ENCODE data around the gene ENTR1. TPM values are rescaled to one million over a fixed set of nuclear protein-coding genes. Genes with fewer than 3 reads are reported as not detected.

Gene ENTR1
- total RNA-seq, 1 donor from 2014 or later, result 77.9 TPM

GRCh38 chr9:136361047-136361753 lies 49.2 kb downstream of the ENTR1 start:
- Mint-ChIP-seq H3K4me1 (ENCODE audit: unreplicated experiment) (peaks cover 6% of the 10 kb centered on the region), H3K27me3 (no peaks in the 10 kb centered on the region), H3K27ac (no peak overlapping the region), H3K36me3 (no peaks in the 10 kb centered on the region), H3K4me3 (no peak overlapping the region), H3K9me3 (no peaks in the 10 kb centered on the region)
- DNase-seq (ENCODE audit: extremely low spot score, unreplicated experiment), result no peak
- TF ChIP-seq, protein P1, sequence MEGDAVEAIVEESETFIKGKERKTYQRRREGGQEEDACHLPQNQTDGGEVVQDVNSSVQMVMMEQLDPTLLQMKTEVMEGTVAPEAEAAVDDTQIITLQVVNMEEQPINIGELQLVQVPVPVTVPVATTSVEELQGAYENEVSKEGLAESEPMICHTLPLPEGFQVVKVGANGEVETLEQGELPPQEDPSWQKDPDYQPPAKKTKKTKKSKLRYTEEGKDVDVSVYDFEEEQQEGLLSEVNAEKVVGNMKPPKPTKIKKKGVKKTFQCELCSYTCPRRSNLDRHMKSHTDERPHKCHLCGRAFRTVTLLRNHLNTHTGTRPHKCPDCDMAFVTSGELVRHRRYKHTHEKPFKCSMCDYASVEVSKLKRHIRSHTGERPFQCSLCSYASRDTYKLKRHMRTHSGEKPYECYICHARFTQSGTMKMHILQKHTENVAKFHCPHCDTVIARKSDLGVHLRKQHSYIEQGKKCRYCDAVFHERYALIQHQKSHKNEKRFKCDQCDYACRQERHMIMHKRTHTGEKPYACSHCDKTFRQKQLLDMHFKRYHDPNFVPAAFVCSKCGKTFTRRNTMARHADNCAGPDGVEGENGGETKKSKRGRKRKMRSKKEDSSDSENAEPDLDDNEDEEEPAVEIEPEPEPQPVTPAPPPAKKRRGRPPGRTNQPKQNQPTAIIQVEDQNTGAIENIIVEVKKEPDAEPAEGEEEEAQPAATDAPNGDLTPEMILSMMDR (conservative IDR thresholded peaks at IDR 0.05), result no peak

DNA sequence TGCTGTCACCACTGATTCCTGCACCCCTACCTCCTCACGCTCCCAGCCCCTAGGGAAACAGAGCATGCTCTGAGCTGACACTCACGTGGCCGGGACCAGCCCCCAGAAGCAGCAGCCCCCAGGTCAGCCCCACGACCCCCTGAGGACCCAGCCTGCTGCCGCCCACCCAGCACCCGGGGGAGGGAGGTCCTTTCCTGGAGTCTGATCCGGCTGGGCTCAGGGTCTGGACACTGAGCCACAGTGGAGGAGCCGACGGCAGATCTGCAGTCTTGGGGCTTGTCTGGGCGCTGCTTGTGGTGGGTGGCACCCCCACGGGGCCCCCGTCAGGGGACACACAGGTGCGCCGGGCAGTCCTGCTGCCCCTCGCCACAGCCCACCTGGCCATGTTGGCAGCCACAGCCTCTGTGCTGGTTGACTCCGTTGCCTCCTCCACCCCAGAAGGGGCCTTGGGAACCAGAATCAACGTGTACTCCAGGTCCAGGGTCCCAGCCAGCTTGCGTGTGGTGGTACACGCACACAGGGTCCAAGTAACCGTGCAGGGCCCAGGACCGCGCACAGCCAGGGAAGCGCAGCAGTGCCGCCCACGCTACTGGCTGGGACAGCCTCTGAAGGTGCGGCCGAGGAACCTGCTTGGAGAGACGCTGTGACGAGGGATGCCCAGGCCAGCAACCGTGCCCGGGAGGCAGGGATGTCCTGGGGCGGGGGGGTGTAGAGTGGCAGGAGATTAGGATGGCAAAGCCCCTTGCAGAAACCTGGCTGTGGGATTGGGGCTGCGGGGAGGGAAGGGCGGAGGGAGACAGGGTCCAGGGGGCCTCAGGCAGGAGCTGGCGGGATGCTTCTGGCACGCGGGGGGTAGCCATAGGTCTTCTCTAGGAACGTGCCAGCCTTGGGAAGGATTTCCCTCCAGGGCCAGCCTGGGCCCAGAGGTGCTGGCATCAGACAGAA lies 50.4 kb downstream of the ENTR1 start:
- no peaks in the 10 kb centered on the region for H3K27me3 Mint-ChIP-seq

DNA sequence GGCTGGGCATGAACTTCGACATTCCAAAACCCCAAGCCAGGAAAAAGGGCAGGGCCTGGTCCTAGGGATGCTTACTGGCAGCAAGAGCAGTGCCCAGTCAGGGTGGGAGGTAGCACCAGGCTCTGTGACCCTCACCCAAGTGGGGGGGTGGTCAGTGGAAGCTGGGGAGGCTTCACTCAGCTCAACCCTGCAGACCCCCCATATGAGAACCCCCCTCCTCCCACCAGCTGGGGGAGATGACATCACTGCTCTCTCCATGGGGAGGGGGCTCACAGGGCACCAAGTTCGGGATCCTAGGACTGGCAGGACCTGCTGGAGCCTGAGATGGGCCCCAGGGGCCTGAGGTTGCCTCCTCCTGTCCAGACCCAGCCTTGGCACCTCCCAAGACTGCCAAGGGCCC lies 51.5 kb downstream of the ENTR1 start:
- H3K9me3 Mint-ChIP-seq, result no peaks in the 10 kb centered on the region
- peaks cover 6% of the 10 kb centered on the region for H3K4me1 Mint-ChIP-seq (ENCODE audit: unreplicated experiment)
- no peaks in the 10 kb centered on the region for H3K27me3 Mint-ChIP-seq
- TF ChIP-seq, protein P1 (conservative IDR thresholded peaks at IDR 0.05), result no peak
- H3K27ac Mint-ChIP-seq, result no peak overlapping the region
- no peak overlapping the region for H3K4me3 Mint-ChIP-seq
- DNase-seq (ENCODE audit: extremely low spot score, unreplicated experiment), result no peak
- H3K36me3 Mint-ChIP-seq, result no peaks in the 10 kb centered on the region

More for the DNA sequence above, 50.4 kb downstream of the ENTR1 start:
- TF ChIP-seq, protein P1 (conservative IDR thresholded peaks at IDR 0.05), result no peak
- H3K4me3 Mint-ChIP-seq, result no peak overlapping the region
- peaks cover 6% of the 10 kb centered on the region for H3K4me1 Mint-ChIP-seq (ENCODE audit: unreplicated experiment)
- no peaks in the 10 kb centered on the region for H3K9me3 Mint-ChIP-seq
- DNase-seq (ENCODE audit: extremely low spot score, unreplicated experiment), result no peak
- H3K36me3 Mint-ChIP-seq, result no peaks in the 10 kb centered on the region
- no peak overlapping the region for H3K27ac Mint-ChIP-seq

GRCh38 chr9:136358016-136358415 lies 52.4 kb downstream of the ENTR1 start:
- Mint-ChIP-seq H3K27ac (no peak overlapping the region), H3K9me3 (no peaks in the 10 kb centered on the region), H3K4me1 (ENCODE audit: unreplicated experiment) (peaks cover 6% of the 10 kb centered on the region), H3K27me3 (no peaks in the 10 kb centered on the region), H3K4me3 (no peak overlapping the region), H3K36me3 (no peaks in the 10 kb centered on the region)
- DNase-seq (ENCODE audit: extremely low spot score, unreplicated experiment), result no peak
- TF ChIP-seq, protein P1 (conservative IDR thresholded peaks at IDR 0.05), result no peak

DNA sequence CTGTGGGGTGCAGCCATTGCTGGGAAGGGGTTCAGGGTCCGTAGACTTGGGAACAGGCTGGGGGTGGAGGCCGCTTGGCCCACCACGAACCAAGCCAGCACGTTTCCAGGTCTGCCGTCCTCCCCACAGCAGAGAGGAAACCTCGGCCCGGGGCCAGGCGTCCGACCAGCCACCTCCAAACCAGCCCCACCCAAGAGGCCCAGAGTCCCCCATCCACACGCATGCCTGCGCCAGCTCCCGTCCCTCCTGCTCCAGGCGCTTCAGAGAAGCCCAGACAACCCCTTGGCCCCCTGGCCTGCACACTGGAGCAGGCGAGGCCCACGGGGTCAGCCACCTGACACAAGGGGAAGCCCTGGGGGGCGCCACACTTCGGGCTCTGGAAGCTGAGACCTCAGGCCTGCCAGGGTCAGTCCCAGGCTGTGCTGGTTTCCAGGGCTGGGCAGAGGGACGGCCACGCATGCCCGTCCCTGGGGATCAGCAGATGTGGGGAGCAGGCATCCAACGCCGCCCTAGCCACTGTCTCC lies 53.1 kb downstream of the ENTR1 start:
- H3K27me3 Mint-ChIP-seq, result no peaks in the 10 kb centered on the region
- no peaks in the 10 kb centered on the region for H3K4me1 Mint-ChIP-seq (ENCODE audit: unreplicated experiment)
- H3K36me3 Mint-ChIP-seq, result no peaks in the 10 kb centered on the region
- no peak overlapping the region for H3K4me3 Mint-ChIP-seq
- TF ChIP-seq, protein P1 (conservative IDR thresholded peaks at IDR 0.05), result no peak
- no peaks in the 10 kb centered on the region for H3K9me3 Mint-ChIP-seq
- no peak overlapping the region for H3K27ac Mint-ChIP-seq
- DNase-seq (ENCODE audit: extremely low spot score, unreplicated experiment), result no peak

Measured in type B pancreatic cell (in vitro differentiated cells).